ENCODE results near the gene TIPIN.
A peak's percentile ranks its signal among the peaks of the same experiment; 100 is the strongest.
"Not testable (repeated sequence)": the region's sequence is repeated elsewhere in the genome, so short reads cannot be mapped to it uniquely, and the experiment has no call there.

Gene TIPIN

GRCh38 chr15:66356359-66357236, at the start of gene TIPIN:
TIPIN (minus strand) TSS chr15:66356685; CDS start chr15:66352947, 3,738 bp downstream.
- peak; percentile 92 for DNase-seq (ENCODE audit: low spot score)

GRCh38 chr15:66405615-66406014, 49.1 kb upstream of the TIPIN start:
- no peak for DNase-seq (ENCODE audit: low spot score)

GRCh38 chr15:66405007-66405406, 48.5 kb upstream of the TIPIN start:
- DNase-seq (ENCODE audit: low spot score) = no peak

- no peak for DNase-seq (ENCODE audit: low spot score)
Measured at GRCh38 chr15:66404532-66404931, 48.0 kb upstream of the TIPIN start.

GRCh38 chr15:66404122-66404521, 47.6 kb upstream of the TIPIN start:
- DNase-seq (ENCODE audit: low spot score) = no peak

- no peak for DNase-seq (ENCODE audit: low spot score)
Measured at GRCh38 chr15:66403323-66403722, 46.8 kb upstream of the TIPIN start.

- no peak for DNase-seq (ENCODE audit: low spot score)
Measured at GRCh38 chr15:66402761-66403284, 46.3 kb upstream of the TIPIN start.

- DNase-seq (ENCODE audit: low spot score) = no peak
Measured at GRCh38 chr15:66401130-66402021, 44.9 kb upstream of the TIPIN start.

GRCh38 chr15:66400351-66400774, 43.9 kb upstream of the TIPIN start:
- no peak for DNase-seq (ENCODE audit: low spot score)

GRCh38 chr15:66399276-66399675, 42.8 kb upstream of the TIPIN start:
- no peak for DNase-seq (ENCODE audit: low spot score)

GRCh38 chr15:66394915-66395314, 38.4 kb upstream of the TIPIN start:
- DNase-seq (ENCODE audit: low spot score) = no peak

- no peak for DNase-seq (ENCODE audit: low spot score)
Measured at GRCh38 chr15:66394472-66394871, 38.0 kb upstream of the TIPIN start.

- DNase-seq (ENCODE audit: low spot score) = not testable (repeated sequence)
Measured at GRCh38 chr15:66393037-66393436, 36.6 kb upstream of the TIPIN start.

- DNase-seq (ENCODE audit: low spot score) = no peak
Measured at GRCh38 chr15:66390678-66391077, 34.2 kb upstream of the TIPIN start.

GRCh38 chr15:66389859-66390381, 33.4 kb upstream of the TIPIN start:
- no peak for DNase-seq (ENCODE audit: low spot score)

- DNase-seq (ENCODE audit: low spot score) = no peak
Measured at GRCh38 chr15:66389098-66389858, 32.8 kb upstream of the TIPIN start.

GRCh38 chr15:66388576-66388975, 32.1 kb upstream of the TIPIN start:
- DNase-seq (ENCODE audit: low spot score) = no peak

GRCh38 chr15:66388043-66388363, 31.5 kb upstream of the TIPIN start:
- no peak for DNase-seq (ENCODE audit: low spot score)

GRCh38 chr15:66387163-66388042, 30.9 kb upstream of the TIPIN start:
- peak; percentile 66 for DNase-seq (ENCODE audit: low spot score)
